Skeletal muscle cell (primary cell): ENCODE data around the gene MYO1E.

Experiments
- DNase-seq: peaks from one replicate; pipeline ENCODE4 v3.0.0-alpha.2; 2010; ENCODE audit warnings: low read depth
- H3K4me3 ChIP-seq: 2 replicates; pipeline ENCODE4 v1.5.1; 2011; ENCODE audit warnings: low read depth, mild to moderate bottlenecking, control low read depth, low read length, moderate library complexity

The MYO1E gene

DNA sequence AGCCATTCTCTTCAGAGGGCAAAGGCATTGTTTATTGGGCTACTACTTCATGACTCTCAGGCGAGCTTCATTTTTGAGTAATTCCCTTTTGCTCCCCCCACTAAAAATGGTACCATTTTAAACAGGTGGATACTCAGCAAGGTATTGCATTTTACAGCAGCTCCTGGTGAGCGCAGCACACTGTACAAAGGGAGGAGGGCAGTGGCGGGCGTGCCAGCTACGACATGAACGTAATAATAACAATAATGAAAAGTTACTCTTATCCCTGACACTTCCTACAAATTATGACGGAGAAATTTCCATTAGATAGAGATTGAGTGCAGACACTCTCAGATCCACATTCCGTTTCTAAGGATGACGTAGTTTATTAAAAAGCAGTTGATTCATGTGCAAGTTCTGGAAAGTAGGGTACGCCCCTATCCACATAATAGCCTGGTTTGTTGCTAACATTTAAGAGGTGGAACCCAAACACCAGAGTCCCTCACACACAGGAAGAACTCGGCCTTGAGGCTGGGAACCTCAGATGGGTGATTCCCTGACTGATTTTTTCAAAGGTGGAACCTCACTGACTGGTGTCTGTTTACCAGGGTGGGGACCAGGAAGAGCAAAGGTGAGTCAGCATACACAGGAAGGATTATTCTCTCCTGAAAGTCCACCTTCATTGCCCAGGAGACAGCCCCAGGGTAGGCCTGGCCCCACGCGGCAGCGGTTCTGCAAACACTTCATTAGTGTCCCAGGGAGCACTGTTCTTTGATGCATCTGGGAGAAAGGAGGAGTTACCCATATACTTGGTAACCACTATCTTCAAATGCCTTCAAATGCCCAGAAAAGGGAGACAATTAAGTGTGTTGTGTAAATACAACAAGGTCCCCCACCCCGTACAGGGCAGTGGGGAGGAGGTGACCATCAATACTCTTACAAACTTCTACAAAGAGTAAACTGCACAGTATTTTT lies 96.2 kb downstream of the MYO1E start:
- H3K4me3 ChIP-seq: no peak overlapping the region
- no peak for DNase-seq

DNA sequence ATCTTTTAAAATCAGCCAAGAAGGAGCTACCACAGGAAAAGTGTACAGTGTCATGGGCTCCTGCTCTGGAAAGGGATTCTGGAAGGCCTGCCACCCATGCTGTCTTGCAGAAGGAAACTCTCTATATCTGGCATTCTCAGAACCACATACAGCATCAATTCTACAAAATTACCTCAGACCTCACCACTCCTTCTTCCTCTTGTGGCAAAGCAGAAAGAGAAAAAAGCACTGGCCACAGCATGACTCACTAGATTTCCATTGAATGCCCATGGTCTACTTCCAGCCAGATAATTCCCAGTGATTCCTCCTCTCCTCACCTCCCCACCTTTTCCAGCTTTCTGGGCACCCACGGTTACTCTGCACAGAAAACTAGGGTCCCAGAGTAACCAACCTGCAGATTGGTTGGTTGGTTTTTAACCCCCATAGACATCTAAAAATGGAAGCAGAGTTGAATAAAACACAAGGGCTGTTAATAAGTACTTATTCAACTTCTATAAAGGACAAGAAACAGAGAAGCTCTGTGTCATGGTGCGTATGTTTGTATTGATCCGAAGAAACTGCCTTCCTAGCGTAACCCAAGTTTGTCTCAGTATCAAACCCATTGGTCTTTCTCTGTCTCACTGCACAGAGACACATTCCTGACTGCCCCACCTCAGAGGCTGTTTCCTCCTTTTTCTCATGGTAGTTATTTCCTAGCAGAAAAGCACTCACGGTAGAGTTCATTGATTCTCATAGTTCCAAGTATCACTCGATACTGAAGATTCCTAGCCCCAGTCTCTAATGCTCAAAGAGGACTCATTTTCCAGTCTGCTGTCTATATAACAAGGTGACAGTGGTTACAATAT lies 98.3 kb downstream of the MYO1E start:
- H3K4me3 ChIP-seq: no peak overlapping the region
- peak; percentile 20 for DNase-seq

DNA sequence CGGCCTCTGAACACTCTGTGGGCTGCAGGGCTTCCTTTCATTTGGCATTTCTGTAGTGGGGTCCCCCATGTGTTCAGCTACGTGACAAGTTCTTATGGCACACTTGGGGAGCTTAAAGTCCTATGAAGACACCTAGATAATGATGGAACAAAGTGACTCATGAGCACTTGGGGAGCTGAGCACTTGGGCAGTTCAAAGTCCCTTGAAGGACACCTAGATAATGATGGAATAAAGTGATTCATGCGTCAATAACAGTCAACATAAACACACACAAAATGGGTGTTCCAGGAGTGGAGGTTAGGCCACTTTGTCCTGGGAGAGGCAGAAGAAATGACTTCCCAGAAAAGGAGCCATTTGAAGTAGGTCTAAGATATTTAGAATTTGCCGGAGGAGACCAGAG lies 99.4 kb downstream of the MYO1E start:
- DNase-seq: no peak
- H3K4me3 ChIP-seq: no peak overlapping the region

DNA sequence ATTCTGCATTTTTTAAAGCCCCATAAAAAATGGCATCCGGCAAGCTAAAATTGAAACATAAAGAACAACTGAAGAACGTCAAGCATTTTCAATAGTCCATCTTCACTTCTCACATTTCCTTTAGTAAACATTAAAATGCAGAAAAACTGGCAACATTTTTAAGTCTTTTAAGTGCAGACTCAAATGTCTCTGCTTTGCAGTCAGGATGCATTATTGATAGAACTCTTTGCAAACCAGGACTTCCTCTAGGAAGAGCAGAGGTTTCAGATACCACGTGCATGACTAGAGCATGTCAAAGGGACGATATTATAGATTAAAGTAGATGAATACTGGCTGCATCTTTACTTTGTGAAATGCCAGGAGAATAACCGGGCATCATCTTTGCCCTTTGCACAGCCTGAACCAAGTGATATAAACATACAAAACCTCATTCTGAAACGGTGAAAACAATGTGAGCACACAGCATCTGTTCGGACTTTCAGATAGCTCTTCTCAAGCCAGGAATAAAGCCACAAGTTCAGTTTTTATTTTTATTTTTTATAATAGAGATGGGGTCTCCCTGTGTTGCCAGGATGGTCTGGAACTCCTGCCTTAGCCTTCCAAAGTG lies 101.0 kb downstream of the MYO1E start:
- DNase-seq: no peak
- H3K4me3 ChIP-seq: no peak overlapping the region

DNA sequence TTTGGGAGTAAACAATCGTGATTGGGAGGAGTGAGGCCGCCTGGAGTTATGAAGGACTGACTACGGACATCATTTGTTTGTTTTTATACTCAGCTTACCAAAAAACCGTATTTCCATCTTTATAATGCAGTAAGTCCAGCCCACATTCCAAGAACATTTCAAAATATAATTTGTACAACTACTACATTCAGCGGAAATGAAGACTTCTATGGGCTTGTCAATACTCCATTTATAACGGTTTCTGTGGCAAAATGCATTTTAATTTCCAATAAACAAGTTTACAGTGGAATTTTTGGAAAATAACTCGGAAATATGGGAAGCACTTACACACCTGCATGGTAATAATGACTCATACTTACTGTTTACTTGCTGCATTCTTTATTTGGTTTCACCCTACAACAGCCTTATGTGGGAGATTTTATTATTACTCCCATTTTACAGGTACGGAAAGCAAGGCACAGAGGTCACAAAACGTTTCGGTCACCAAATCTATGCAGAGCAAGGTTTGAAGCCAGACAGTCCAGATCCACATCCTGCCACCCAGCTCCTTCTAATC lies 103.7 kb downstream of the MYO1E start:
- H3K4me3 ChIP-seq: no peak overlapping the region

DNA sequence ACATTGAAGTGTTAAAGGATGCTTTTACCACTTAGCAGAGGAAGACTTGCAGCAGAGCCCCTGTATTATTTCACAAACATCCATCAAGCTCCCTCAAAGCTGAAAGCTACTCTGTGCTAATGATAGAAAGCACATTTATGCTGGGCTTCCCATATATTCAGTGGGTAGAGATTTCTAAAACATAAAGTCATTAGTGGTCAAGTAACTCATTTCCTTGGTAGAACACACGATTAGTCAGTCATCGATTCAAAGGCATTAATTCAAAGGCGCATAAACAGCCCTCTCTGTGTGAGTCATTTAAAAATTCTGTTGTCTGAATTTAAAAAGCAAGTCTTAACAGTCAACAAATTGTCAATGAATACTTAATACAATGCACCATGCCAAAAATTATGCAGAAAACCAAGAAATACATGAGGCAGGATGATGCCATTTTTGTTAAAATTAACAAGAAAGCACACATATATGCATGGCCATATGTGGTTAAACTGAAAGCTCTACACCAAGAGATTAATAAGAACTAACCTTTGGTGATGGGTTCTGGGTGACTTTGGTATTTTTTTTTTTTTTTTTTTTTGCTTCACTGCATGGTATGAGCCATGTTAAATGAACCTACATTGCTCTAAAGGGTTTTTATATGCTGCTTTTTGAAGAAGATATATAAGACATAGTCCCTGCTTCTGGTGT lies 104.4 kb downstream of the MYO1E start:
- H3K4me3 ChIP-seq: no peak overlapping the region
- DNase-seq: peak; percentile 21

More for the DNA sequence above, 103.7 kb downstream of the MYO1E start:
- DNase-seq: no peak

DNA sequence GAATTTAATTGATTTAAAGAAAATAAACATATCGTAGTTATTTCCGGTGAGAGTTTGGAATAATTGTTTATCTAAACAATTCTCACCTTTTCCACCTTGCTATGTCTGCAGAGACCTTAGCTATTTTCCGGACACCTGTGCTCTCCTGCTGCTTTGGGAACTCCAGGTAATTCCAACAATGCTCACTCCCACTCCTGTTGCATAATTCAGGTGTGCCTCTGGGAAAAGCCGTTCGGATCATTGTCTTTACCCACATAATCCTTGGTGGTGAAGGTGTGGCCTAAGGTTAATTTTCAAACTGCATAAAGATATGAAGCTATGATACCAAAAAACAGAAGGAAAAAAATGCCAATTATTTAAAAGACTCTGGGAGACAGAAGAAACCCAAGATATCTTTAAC lies 106.6 kb downstream of the MYO1E start:
- H3K4me3 ChIP-seq: no peak overlapping the region
- no peak for DNase-seq

DNA sequence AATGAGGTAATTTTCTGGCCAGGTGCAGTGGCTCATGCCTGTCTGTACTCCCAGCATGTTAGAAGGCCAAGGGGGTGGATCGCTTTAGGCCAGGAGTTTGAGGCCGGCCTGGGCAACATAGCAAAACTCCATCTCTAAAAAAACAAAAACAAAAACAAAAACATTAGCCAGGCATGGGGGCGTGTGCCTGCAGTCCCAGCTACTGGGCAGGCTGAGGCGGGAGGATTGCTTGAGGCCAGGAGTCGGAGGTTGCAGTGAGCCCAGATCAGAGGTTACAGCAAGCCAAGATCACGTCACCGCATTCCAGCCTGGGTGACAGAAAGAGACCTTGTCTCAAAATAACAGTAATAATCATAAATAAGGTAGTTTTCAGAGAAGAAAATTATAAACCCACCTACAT lies 110.4 kb downstream of the MYO1E start:
- DNase-seq: no peak
- no peak overlapping the region for H3K4me3 ChIP-seq

DNA sequence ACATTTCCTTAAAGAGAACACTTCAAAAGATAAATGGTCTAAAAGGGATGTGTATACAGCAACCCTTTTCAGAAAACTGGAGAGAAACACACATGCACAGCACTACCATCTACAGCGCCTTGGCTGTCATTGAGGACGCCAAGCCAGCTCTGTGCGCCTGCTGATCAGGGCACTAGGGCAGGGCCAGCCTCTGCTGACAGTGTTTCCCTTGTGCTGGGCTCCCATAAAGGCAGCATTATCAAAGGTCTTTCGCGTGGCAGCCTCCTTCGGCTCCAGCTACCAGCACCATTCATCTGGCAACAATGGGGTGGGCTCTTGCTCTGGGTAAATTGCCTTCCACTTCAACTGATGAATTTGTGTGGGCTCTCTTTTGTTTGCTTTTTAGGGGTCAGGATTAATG lies 112.6 kb downstream of the MYO1E start:
- H3K4me3 ChIP-seq: no peak overlapping the region
- no peak for DNase-seq

DNA sequence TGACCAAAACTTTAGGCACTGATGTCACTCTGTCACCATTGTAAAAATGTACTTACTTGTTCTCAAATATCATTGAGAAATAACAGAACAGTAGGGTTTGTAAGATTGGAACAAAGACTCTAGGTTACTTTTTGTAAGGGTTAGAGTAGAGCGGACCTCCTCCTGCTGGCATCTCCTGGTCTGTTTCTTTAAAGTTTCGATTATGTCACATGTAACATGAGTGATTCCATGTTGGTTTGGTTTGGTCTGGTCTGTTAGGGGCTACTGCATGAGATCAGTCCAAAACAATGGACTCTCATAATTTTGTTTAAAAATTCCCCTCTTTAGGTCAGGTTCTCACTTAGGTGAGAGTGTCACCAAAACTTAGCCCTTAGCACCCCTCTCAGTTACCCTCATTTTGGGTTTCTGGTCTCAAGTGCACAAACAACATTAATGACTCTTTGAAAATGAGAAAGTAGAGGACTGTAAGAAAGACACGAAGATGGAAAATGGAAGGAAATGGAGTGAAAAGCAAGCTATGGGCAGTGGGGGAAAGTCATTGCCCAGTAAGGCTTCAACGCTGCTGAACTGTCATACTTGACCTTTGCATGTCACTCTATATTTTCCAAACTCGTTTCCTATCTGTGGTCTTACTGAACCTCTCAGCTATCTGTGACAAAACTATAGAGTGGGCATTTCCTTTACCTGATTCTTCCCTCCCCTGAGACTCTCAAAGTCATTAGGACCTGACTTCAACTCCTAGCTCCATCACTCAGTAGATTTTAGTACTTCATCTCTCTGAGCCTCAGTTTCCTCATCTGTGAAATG lies 113.3 kb downstream of the MYO1E start:
- no peak overlapping the region for H3K4me3 ChIP-seq
- DNase-seq: no peak

DNA sequence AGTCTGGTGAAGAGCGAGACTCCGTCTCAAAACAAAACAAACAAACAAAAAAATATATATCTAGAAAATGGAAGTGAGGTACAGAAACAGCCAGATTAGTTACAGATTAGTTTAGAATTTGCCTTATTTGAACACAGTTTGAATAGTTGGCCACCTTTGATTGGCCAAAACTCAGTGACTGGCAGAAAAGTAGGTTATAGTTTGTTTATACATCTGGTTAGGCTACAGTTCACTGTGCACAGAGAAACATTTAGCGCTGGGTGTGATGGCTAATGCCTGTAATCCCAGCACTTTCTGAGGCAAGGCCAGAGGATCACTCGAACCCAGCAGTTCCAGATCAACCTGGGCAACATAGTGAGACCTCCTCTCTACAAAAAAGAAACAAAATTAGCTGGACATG lies 114.4 kb downstream of the MYO1E start:
- DNase-seq: no peak

DNA sequence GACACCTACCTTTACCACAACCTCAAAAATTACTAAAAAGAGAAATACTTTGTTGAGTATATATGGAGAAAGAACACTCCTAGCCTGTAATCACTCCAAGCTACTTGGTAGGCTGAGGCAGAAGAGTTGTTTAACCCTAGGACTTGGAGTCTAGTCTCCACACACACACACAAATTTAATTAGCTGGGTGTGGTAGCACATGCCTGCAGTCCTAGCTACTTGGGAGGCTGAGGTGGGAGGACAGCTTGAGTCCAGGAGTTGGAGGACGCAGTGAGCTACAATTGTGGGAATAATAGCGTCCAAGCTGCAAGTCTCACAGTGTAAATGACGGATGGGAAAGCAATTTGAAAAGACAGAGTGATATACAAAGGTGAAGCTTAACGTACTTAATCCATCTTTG lies 115.5 kb downstream of the MYO1E start:
- no peak overlapping the region for H3K4me3 ChIP-seq
- no peak for DNase-seq

More for the DNA sequence above, 114.4 kb downstream of the MYO1E start:
- H3K4me3 ChIP-seq: no peak overlapping the region

DNA sequence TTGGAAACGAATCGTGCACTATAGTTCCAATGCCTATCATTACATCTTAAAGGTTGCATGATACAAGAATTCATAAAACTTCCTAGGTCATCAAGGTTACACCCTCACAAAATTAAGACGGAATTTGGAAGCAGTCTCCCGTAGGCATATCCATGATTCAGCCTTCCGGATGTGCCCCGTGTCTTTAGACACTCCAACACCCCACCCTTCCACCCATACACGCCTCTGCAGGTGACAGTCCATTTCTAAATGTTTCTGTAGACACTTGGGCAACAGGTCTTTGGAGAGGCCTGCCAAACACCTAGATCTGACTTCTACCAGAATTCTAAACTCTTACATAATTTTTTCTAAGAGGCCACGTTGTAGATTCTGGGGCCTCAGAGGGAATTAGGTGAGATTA lies 116.2 kb downstream of the MYO1E start:
- H3K4me3 ChIP-seq: no peak overlapping the region
- no peak for DNase-seq

DNA sequence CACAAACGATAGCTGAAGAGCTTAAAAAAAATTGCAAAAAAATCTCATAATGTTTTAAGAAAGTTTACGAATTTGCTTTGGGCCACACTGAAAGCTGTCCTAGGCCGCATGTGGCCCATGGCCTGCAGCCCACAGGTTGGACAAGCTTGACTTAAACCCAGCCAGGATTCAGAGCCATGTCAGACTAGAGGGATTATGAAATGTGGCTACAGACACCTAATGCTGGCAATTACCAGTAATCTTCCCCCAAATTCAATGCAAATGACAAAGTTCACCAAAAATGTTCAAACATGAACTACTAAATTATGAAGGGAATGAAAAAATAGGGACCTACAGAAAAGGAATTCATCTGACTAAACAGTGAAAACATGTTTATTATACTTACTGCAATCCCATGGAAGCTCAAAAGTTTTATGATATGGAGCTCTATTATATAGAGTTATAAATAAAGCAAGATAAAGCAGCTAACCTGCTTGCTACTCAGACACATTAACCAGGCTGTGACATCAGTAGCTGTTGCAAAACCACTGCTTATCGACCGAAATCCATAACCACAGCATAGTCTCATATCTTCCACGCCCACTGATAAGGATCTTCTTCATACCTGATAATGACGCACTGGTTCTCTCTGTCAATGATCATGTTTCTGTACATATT lies 116.9 kb downstream of the MYO1E start:
- H3K4me3 ChIP-seq: no peak overlapping the region
- no peak for DNase-seq

DNA sequence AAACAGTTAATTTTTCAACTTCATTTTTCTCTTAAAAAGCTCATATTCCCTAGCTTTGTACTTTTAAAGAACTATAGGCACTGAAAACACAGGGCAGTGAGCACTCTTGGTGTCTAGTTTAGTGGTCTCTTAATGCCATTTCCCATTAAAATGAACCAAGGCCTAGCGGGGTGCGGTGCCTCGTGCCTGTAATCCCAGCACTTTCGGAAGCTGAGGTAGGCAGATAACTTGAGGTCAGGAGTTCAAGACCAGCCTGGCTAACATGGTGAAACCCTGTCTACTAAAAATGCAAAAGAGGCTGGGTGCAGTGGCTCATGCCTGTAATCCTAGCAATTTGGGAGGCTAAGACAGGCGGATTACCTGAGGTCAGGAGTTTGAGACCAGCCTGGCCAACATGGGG lies 120.5 kb downstream of the MYO1E start:
- no peak for DNase-seq
- H3K4me3 ChIP-seq: no peak overlapping the region

DNA sequence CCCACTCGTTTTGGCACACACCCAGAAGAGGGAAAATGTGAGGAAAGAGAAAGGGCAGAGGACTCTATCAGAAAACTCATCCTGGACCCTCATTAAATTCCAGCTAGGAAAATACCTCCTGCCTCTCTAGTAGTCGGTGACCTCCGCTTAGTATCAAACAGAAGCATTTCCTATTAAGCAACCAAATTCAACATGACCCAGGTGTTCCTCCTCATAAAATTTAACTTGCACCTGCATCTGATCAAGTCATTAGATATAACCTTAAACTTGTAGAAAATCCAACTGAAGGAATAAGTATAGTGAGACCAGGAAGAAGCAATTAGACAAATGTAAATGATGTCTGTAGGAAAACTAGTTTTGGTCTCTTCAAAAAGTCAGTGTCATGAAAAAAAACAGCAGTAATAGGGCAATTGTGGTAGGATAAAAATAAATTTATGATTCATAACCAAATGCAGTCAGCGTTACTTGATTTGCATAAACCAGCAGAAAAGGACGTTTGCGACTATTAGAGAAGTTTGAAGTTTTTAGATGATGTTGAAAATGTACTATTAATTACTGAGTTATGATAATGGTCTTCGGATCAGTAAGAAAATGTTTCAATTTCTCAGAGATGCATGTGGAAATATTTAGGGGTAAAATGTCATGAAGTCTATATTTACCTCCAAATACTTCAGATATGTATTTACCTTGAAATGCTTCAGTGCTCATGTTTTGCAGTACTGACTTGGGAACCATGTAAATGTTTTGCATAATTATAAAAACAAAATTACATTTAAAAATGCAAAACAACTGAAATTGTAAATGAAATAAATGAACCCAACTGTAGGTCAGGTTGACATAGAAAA lies 121.4 kb downstream of the MYO1E start:
- no peak for DNase-seq
- no peak overlapping the region for H3K4me3 ChIP-seq

DNA sequence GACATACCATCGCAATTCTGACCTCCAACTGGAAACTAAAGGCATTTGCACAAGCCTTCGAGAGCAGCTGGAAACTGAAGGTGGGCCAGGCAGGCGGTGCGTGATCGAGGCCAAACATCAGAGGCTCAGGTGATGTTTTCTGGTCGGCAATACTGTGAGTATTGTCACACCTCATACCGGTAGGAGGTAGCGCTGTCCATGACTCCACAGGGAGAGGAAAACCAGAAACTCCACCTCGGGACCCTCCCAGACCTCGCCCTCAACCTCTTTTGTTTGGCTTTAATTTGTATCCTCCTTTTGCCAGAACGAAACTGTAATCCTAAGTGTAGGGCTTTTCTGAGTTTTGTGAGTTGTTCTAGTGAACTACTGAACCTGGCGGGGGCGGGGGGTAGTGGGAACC lies 122.4 kb downstream of the MYO1E start:
- no peak overlapping the region for H3K4me3 ChIP-seq
- no peak for DNase-seq
